ENCODE data around the gene DNAI2. TPM values are rescaled to one million over a fixed set of nuclear protein-coding genes. Genes with fewer than 3 reads are reported as not detected.

DNAI2 gene
- total RNA-seq, 4 donors from 2014 or later = not detected

- Histone ChIP-seq H3K4me1 (peaks cover 18% of the 10 kb centered on the region), H3K4me3 (no peak overlapping the region), H3K27me3 (peaks cover 60% of the 10 kb centered on the region), H3K27ac (no peak overlapping the region), H3K9me3 (no peaks in the 10 kb centered on the region), H3K36me3 (no peaks in the 10 kb centered on the region)
- TF ChIP-seq EP300 (IDR thresholded peaks at IDR 0.05) = no peak
- 88% methylated on average over 3 of the region's 3 CpGs for WGBS
- no peak for DNase-seq (ENCODE audit: low spot score in 2 of 2)
These were observed 54.5 kb downstream of the DNAI2 start for GRCh38 chr17:74328487-74328886.

DNA sequence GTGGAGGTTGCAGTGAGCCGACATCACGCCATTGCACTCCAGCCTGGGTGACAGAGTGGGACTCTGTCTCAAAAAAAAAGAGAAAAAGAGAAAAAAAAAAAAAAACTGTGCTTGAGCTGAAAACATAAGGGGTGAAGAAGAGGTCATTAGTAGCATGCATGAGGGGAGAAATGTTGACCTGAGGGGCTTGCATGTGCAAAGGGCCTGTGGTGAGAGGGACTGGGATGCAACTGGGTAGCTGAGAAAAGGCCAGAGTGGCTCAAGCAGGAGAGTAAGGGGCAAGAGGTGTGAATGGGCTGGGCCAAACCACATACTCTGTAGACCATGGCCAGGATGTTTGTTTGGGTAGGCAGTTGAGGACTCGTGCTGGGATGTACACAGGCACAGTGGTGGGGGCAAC, 55.3 kb downstream of the DNAI2 start:
- H3K9me3 ChIP-seq = no peaks in the 10 kb centered on the region
- TF ChIP-seq POLR2A (IDR thresholded peaks at IDR 0.05) (no peak), EP300 (IDR thresholded peaks at IDR 0.05) (no peak), CTCF (IDR thresholded peaks at IDR 0.05) (no peak), POLR2AphosphoS5 (IDR thresholded peaks at IDR 0.05) (no peak)
- DNase-seq (ENCODE audit: low spot score in 2 of 2) = no peak
- H3K27ac ChIP-seq = no peak overlapping the region
- peaks cover 60% of the 10 kb centered on the region for H3K27me3 ChIP-seq
- H3K36me3 ChIP-seq = no peaks in the 10 kb centered on the region
- 87% methylated on average over 3 of the region's 3 CpGs for WGBS
- no peak overlapping the region for H3K4me3 ChIP-seq
- peaks cover 18% of the 10 kb centered on the region for H3K4me1 ChIP-seq

- H3K27me3 ChIP-seq = peaks cover 64% of the 10 kb centered on the region
- 63% methylated on average over 5 of the region's 8 CpGs for WGBS
- no peak overlapping the region for H3K27ac ChIP-seq
- DNase-seq (ENCODE audit: low spot score in 2 of 2) = no peak
- no peak for TF ChIP-seq POLR2A (IDR thresholded peaks at IDR 0.05)
- no peak for TF ChIP-seq POLR2AphosphoS5 (IDR thresholded peaks at IDR 0.05)
- TF ChIP-seq CTCF (IDR thresholded peaks at IDR 0.05) = no peak
- no peak for TF ChIP-seq EP300 (IDR thresholded peaks at IDR 0.05)
- H3K4me3 ChIP-seq = no peak overlapping the region
- no peaks in the 10 kb centered on the region for H3K9me3 ChIP-seq
- H3K4me1 ChIP-seq = peaks cover 15% of the 10 kb centered on the region
- no peaks in the 10 kb centered on the region for H3K36me3 ChIP-seq
These were observed 56.4 kb downstream of the DNAI2 start for GRCh38 chr17:74330446-74330845.

DNA sequence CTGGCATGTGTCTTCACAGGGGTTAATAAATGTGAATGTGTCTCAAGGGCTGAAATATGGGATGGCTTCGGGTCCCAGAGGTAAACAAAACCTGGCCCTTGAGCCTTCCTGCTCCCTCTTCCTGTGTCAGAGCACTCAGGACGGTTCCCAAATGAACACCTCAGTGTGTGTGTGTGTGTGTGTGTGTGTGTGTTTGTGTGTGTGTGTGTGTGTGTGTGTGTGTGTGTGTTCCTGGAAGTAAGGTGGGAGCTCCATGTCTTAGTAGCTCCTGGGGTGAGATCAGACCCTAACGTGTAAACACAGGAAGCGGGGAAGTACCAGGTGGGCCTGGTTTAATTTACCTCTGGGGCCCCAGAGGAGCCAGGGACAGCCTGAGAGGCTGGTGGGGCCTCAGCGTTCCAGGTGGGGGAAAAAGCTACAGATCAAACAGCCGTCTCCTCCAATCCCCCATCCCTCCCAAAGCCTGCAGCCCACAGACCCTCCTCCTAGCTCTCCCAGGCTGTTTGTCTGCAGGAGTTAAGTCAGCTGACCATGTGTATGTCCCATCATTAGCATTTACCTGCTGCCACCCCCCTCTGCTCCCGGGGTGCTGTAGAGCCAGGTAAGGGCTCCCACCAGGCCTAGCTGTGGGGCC, 58.1 kb downstream of the DNAI2 start:
- 75% methylated on average over 7 of the region's 7 CpGs for WGBS
- Histone ChIP-seq H3K27me3 (peaks cover 55% of the 10 kb centered on the region), H3K9me3 (no peaks in the 10 kb centered on the region), H3K36me3 (no peaks in the 10 kb centered on the region), H3K4me3 (no peak overlapping the region), H3K4me1 (no peaks in the 10 kb centered on the region), H3K27ac (no peak overlapping the region)
- no peak for DNase-seq (ENCODE audit: low spot score in 2 of 2)
- no peak for TF ChIP-seq EP300 (IDR thresholded peaks at IDR 0.05)
- no peak for TF ChIP-seq CTCF (IDR thresholded peaks at IDR 0.05)
- TF ChIP-seq POLR2AphosphoS5 (IDR thresholded peaks at IDR 0.05) = no peak
- TF ChIP-seq POLR2A (IDR thresholded peaks at IDR 0.05) = no peak

DNA sequence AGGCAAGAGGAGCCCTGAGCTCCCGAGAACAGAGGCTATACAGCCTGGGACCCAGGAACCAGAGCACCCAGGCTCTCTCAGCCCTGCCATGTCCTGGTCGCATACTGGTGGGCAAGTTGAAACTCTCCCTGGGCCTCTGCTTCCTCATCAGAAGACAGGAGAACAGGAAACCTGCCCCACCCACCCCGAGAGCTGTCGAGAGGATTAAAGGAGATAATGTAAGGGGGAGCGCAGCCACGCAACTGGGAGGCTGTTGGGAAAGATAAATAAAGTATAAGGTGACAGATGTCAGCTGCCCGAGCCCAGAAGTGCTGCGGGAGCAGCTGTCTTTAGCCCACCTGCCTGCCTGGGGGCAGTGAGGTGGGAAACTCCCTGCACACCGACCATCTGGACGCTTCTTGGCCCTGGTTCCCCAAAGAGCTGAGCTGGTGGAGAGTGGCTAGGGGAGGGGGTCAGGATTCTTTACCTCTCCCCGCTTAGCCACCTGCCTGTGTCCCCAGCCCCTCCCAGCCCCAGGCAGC, 58.8 kb downstream of the DNAI2 start:
- DNase-seq (ENCODE audit: low spot score in 2 of 2) = no peak
- no peak overlapping the region for H3K4me3 ChIP-seq
- H3K4me1 ChIP-seq = no peaks in the 10 kb centered on the region
- no peak overlapping the region for H3K27ac ChIP-seq
- H3K36me3 ChIP-seq = no peaks in the 10 kb centered on the region
- no peak for TF ChIP-seq POLR2AphosphoS5 (IDR thresholded peaks at IDR 0.05)
- TF ChIP-seq EP300 (IDR thresholded peaks at IDR 0.05) = no peak
- no peak for TF ChIP-seq POLR2A (IDR thresholded peaks at IDR 0.05)
- TF ChIP-seq CTCF (IDR thresholded peaks at IDR 0.05) = no peak
- WGBS = 35% methylated on average over 10 of the region's 11 CpGs
- peaks cover 60% of the 10 kb centered on the region for H3K27me3 ChIP-seq
- no peaks in the 10 kb centered on the region for H3K9me3 ChIP-seq
